ENCODE measurements around the gene TBCD.
"Not testable (repeated sequence)": the region's sequence is repeated elsewhere in the genome, so short reads cannot be mapped to it uniquely, and the experiment has no call there.

Gene TBCD

GRCh38 chr17:82952019-82952418 lies 200.2 kb downstream of the TBCD start:
- DNase-seq (ENCODE audit: low read depth in 2 of 2) = no peak
- H3K4me3 ChIP-seq (replicated peaks in 1 of 2; ENCODE audit: low read depth in 2 of 2, low read length in 2 of 2) = no peak overlapping the region
- no peak for TF ChIP-seq CTCF (IDR thresholded peaks at IDR 0.05; ENCODE audit: low read depth, low read length)

DNA sequence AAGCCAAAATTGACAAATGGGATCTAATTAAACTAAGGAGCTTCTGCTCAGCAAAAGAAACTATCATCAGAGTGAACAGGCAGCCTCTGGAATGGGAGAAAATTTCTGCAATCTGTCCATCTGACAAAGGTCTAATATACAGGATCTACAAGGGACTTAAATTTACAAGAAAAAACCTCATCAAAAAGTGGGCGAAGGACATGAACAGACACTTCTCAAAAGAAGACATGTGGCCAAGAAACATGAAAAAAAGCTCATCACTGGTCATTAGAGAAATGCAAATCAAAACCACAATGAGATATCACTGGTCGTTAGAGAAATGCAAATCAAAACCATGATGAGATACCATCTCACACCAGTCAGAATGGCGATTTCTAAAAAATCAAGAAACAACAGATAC lies 203.2 kb downstream of the TBCD start:
- H3K4me3 ChIP-seq (replicated peaks in 1 of 2; ENCODE audit: low read depth in 2 of 2, low read length in 2 of 2); DNase-seq (ENCODE audit: low read depth in 2 of 2): not testable (repeated sequence)

- not testable (repeated sequence) for DNase-seq (ENCODE audit: low read depth in 2 of 2); H3K4me3 ChIP-seq (replicated peaks in 1 of 2; ENCODE audit: low read depth in 2 of 2, low read length in 2 of 2)
Observed at GRCh38 chr17:82955627-82956026, 203.8 kb downstream of the TBCD start.

GRCh38 chr17:82956146-82956725 lies 204.4 kb downstream of the TBCD start:
- TF ChIP-seq CTCF (IDR thresholded peaks at IDR 0.05; ENCODE audit: low read depth, low read length) = no peak
- DNase-seq (ENCODE audit: low read depth in 2 of 2) = no peak
- no peak overlapping the region for H3K4me3 ChIP-seq (replicated peaks in 1 of 2; ENCODE audit: low read depth in 2 of 2, low read length in 2 of 2)

- no peak for DNase-seq (ENCODE audit: low read depth in 2 of 2)
- no peak overlapping the region for H3K4me3 ChIP-seq (replicated peaks in 1 of 2; ENCODE audit: low read depth in 2 of 2, low read length in 2 of 2)
- no peak for TF ChIP-seq CTCF (IDR thresholded peaks at IDR 0.05; ENCODE audit: low read depth, low read length)
Observed at GRCh38 chr17:82956726-82957468, 205.0 kb downstream of the TBCD start.

DNA sequence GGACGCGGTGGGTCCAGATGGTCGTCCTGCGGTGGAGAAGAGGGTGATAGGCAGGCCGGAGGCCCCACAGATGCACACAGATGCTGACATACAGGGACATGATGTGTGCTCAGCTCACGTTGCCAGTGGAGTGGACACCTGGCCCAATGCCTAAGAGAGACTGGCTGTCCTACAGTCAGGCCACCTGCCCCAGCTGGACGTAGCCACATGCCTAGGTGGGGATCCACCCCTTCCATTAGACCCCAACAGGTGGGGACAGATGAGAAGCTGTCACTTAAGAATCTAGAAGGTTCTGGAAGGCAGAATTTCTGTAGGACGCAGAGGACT lies 205.6 kb downstream of the TBCD start:
- no peak overlapping the region for H3K4me3 ChIP-seq (replicated peaks in 1 of 2; ENCODE audit: low read depth in 2 of 2, low read length in 2 of 2)
- TF ChIP-seq CTCF (IDR thresholded peaks at IDR 0.05; ENCODE audit: low read depth, low read length) = no peak
- no peak for DNase-seq (ENCODE audit: low read depth in 2 of 2)

- H3K4me3 ChIP-seq (replicated peaks in 1 of 2; ENCODE audit: low read depth in 2 of 2, low read length in 2 of 2) = no peak overlapping the region
- TF ChIP-seq CTCF (IDR thresholded peaks at IDR 0.05; ENCODE audit: low read depth, low read length) = no peak
- DNase-seq (ENCODE audit: low read depth in 2 of 2) = no peak
Observed at GRCh38 chr17:82957961-82958561, 206.2 kb downstream of the TBCD start.

Data from cardiac fibroblast (primary cell).